DND-41 (cell line): ENCODE measurements around the gene CASR.

Source experiments
- ATAC-seq: fragments of 200-7000 bp; cut with Tn5 transposase; 3 replicates; pipeline ENCODE4 v1.9.1; 2021; ENCODE audit warnings: low read depth; ENCODE audit not compliant: insufficient read depth
- DNase-seq: peaks from one replicate; pipeline ENCODE4 v3.0.0-alpha.2; 2020
- H2AFZ ChIP-seq: 2 replicates; pipeline ENCODE4 v1.6.0; 2012; ENCODE audit warnings: low read depth, low read length
- H3K27ac ChIP-seq: 2 replicates; pipeline ENCODE4 v1.5.1; 2012; ENCODE audit warnings: low read length, inconsistent platforms
- H3K27me3 ChIP-seq: fragments of 200-600 bp; sonication (generic); 2 replicates; pipeline ENCODE4 v1.6.0; 2012; ENCODE audit warnings: low read length, mild to moderate bottlenecking, inconsistent platforms; ENCODE audit not compliant: insufficient read depth, poor library complexity
- H3K36me3 ChIP-seq: 2 replicates; pipeline ENCODE4 v1.5.1; 2012; ENCODE audit warnings: low read length, inconsistent platforms; ENCODE audit not compliant: insufficient read depth
- H3K4me1 ChIP-seq: 2 replicates; pipeline ENCODE4 v1.5.1; 2012; ENCODE audit warnings: mild to moderate bottlenecking, low read length; ENCODE audit not compliant: insufficient read depth
- H3K4me2 ChIP-seq: 2 replicates; pipeline ENCODE4 v1.6.0; 2012; ENCODE audit warnings: mild to moderate bottlenecking, moderate library complexity, low read length, inconsistent platforms; ENCODE audit not compliant: insufficient read depth
- H3K4me3 ChIP-seq, 2 experiments: fragments of 200-600 bp in 1 of 2; shearing (Covaris generic) in 1 of 2; 2 replicates each; pipeline ENCODE4 v1.5.1; 2012 to 2016; ENCODE audit warnings: inconsistent platforms in 2 of 2, low read length in 2 of 2, mild to moderate bottlenecking in 2 of 2, low read depth in 1 of 2, moderate library complexity in 1 of 2
- H3K79me2 ChIP-seq: 2 replicates; pipeline ENCODE4 v1.6.0; 2012; ENCODE audit warnings: low read length, inconsistent platforms; ENCODE audit not compliant: insufficient read depth
- H3K9ac ChIP-seq: 2 replicates; pipeline ENCODE4 v1.6.0; 2012; ENCODE audit warnings: low read depth, mild to moderate bottlenecking, inconsistent platforms, low read length, moderate library complexity
- H3K9me3 ChIP-seq: 2 replicates; pipeline ENCODE4 v1.5.1; 2012; ENCODE audit warnings: low read length, moderate library complexity, mild to moderate bottlenecking, inconsistent platforms; ENCODE audit not compliant: insufficient read depth, severe bottlenecking
- H4K20me1 ChIP-seq: 2 replicates; pipeline ENCODE4 v1.6.0; 2012; ENCODE audit warnings: low read length; ENCODE audit not compliant: insufficient read depth
- EZH2 ChIP-seq: IDR thresholded peaks from 3 replicates; pipeline ENCODE4 v1.6.1; 2012; ENCODE audit warnings: borderline replicate concordance, low read depth, mild to moderate bottlenecking, moderate library complexity, low read length, inconsistent platforms; ENCODE audit not compliant: severe bottlenecking
- TF ChIP-seq, protein P1 (sequence below): IDR thresholded peaks from 2 replicates; pipeline ENCODE4 v1.5.1; 2012; ENCODE audit warnings: borderline replicate concordance, low read length, moderate library complexity, mild to moderate bottlenecking; ENCODE audit not compliant: poor library complexity, severe bottlenecking; ENCODE audit errors: extremely low read depth

The CASR gene

DNA sequence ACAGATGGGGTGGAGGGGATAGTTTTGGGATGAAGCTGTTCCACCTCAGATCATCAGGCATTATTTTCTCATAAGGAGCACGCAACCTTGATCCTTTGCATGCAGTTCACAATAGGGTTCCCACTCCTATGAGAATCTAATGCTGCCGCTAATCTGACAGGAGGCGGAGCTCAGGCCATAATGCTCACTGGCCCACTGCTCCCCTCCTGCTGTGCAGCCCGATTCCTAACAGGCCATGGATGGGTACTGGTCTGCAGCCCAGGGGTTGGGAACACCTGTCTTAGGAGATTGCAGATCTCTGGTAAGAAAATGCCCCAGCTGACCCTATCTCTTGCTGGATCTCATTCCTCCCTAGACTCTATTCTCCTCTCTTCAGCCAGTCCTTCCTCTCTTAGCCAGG lies 148.4 kb downstream of the CASR start:
- no peak for ATAC-seq

DNA sequence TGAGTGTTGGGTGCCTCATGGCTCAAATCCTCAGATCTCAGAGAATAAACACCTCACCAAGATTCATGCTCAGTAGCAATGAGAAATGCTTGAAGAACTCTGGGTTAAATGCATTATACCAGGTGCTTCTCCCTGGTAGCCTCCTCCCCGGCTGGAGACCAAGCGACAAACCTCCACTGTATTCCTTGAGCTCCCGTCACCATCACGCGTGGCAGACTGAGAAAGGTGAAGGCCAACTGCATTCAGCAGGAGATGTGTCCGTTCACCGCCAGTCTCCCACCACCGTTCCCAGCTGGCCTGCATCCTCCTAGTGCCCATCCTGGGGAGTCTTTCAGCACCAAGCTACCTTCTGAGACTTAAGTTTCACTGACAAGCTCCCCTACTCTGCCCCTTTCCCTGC lies 149.1 kb downstream of the CASR start:
- DNase-seq (no peak), ATAC-seq (no peak)
- H3K27ac ChIP-seq = no peak overlapping the region
- no peak overlapping the region for H3K9ac ChIP-seq
- H3K4me1 ChIP-seq = no peaks in the 10 kb centered on the region
- H3K79me2 ChIP-seq = no peaks in the 10 kb centered on the region
- H3K9me3 ChIP-seq = no peaks in the 10 kb centered on the region
- H3K4me2 ChIP-seq = no peak overlapping the region
- H4K20me1 ChIP-seq = no peaks in the 10 kb centered on the region
- TF ChIP-seq EZH2 = no peak
- TF ChIP-seq, protein P1, sequence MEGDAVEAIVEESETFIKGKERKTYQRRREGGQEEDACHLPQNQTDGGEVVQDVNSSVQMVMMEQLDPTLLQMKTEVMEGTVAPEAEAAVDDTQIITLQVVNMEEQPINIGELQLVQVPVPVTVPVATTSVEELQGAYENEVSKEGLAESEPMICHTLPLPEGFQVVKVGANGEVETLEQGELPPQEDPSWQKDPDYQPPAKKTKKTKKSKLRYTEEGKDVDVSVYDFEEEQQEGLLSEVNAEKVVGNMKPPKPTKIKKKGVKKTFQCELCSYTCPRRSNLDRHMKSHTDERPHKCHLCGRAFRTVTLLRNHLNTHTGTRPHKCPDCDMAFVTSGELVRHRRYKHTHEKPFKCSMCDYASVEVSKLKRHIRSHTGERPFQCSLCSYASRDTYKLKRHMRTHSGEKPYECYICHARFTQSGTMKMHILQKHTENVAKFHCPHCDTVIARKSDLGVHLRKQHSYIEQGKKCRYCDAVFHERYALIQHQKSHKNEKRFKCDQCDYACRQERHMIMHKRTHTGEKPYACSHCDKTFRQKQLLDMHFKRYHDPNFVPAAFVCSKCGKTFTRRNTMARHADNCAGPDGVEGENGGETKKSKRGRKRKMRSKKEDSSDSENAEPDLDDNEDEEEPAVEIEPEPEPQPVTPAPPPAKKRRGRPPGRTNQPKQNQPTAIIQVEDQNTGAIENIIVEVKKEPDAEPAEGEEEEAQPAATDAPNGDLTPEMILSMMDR = no peak
- no peaks in the 10 kb centered on the region for H3K36me3 ChIP-seq
- H3K27me3 ChIP-seq = peaks cover 11% of the 10 kb centered on the region
- H3K4me3 ChIP-seq = no peak overlapping the region
- no peak overlapping the region for H2AFZ ChIP-seq

More for the DNA sequence above, 148.4 kb downstream of the CASR start:
- Histone ChIP-seq H3K27ac (no peak overlapping the region), H3K9me3 (no peaks in the 10 kb centered on the region), H3K4me1 (no peaks in the 10 kb centered on the region), H2AFZ (no peak overlapping the region), H3K79me2 (no peaks in the 10 kb centered on the region), H3K4me3 (no peak overlapping the region), H3K4me2 (no peak overlapping the region), H3K36me3 (no peaks in the 10 kb centered on the region), H4K20me1 (no peaks in the 10 kb centered on the region), H3K9ac (no peak overlapping the region), H3K27me3 (peaks cover 6% of the 10 kb centered on the region)
- no peak for DNase-seq
- no peak for TF ChIP-seq EZH2
- TF ChIP-seq, protein P1 = no peak
